Stimulated activated effector memory CD8-positive, alpha-beta T cell treated with anti-CD3 and anti-CD28 coated beads, Interleukin-12 subunit alpha, Interleukin-12 subunit beta, amount 100 ng/mL, for 72 hours (primary cell): ENCODE results near the gene PKN2.

ENCODE experiments used
- ATAC-seq: fragments of 150-1000 bp; cut with Tn5 transposase; 2 replicates; pipeline ENCODE4 v1.10.0; 2021
- DNase-seq, 2 donors: peaks; one replicate each; pipeline ENCODE4 v3.0.0; 2021 to 2022; ENCODE audit warnings: low spot score in 2 of 2
- H3K27ac Mint-ChIP-seq: one replicate; pipeline ENCODE4 v1.8.0; 2022; ENCODE audit warnings: mild to moderate bottlenecking, mixed read lengths
- H3K36me3 Mint-ChIP-seq: one replicate; pipeline ENCODE4 v1.8.0; 2022; ENCODE audit warnings: mild to moderate bottlenecking, mixed read lengths
- H3K4me1 Mint-ChIP-seq: one replicate; pipeline ENCODE4 v1.8.0; 2022; ENCODE audit warnings: mixed read lengths
- H3K4me3 Mint-ChIP-seq: one replicate; pipeline ENCODE4 v1.8.0; 2022; ENCODE audit warnings: mild to moderate bottlenecking, mixed read lengths
- H3K9me3 Mint-ChIP-seq: one replicate; pipeline ENCODE4 v1.8.0; 2022; ENCODE audit warnings: mixed read lengths

The PKN2 gene

GRCh38 chr1:88683541-88684481 is at the start of gene PKN2:
PKN2 (plus strand) TSS chr1:88684273; CDS start chr1:88684581, 308 bp downstream.
- peak; percentile 95 to 97 for DNase-seq

GRCh38 chr1:88634538-88634937 is 49.5 kb upstream of the PKN2 start:
- Mint-ChIP-seq H3K9me3 (peaks cover 17% of the 10 kb centered on the region), H3K4me3 (no peak overlapping the region), H3K4me1 (no peaks in the 10 kb centered on the region), H3K27ac (no peak overlapping the region), H3K36me3 (no peaks in the 10 kb centered on the region)
- ATAC-seq (no peak), DNase-seq (no peak)

More at GRCh38 chr1:88683541-88684481, at the start of gene PKN2:
- Mint-ChIP-seq H3K4me3 (peak within 1 kb of the TSS; percentile 87), H3K27ac (peak within 1 kb of the TSS; percentile 98), H3K36me3 (peaks cover 26% of the 10 kb centered on the region), H3K9me3 (no peaks in the 10 kb centered on the region), H3K4me1 (peaks cover 7% of the 10 kb centered on the region)
- ATAC-seq, result peak; percentile 95

- H3K36me3 Mint-ChIP-seq, result no peaks in the 10 kb centered on the region
- peaks cover 6% of the 10 kb centered on the region for H3K9me3 Mint-ChIP-seq
- H3K27ac Mint-ChIP-seq, result no peak overlapping the region
- no peak for ATAC-seq
- no peak overlapping the region for H3K4me3 Mint-ChIP-seq
- no peak for DNase-seq
- H3K4me1 Mint-ChIP-seq, result no peaks in the 10 kb centered on the region
These were observed 44.0 kb upstream of the PKN2 start for GRCh38 chr1:88640060-88640459.

- ATAC-seq (no peak), DNase-seq (no peak)
- Mint-ChIP-seq H3K4me3 (no peak overlapping the region), H3K9me3 (no peaks in the 10 kb centered on the region), H3K36me3 (no peaks in the 10 kb centered on the region), H3K4me1 (no peaks in the 10 kb centered on the region), H3K27ac (no peak overlapping the region)
These were observed 38.2 kb upstream of the PKN2 start for GRCh38 chr1:88645886-88646285.

GRCh38 chr1:88646476-88647248 is 37.4 kb upstream of the PKN2 start:
- Mint-ChIP-seq H3K9me3 (no peaks in the 10 kb centered on the region), H3K4me1 (no peaks in the 10 kb centered on the region), H3K36me3 (no peaks in the 10 kb centered on the region), H3K4me3 (no peak overlapping the region), H3K27ac (no peak overlapping the region)
- ATAC-seq, result no peak
- DNase-seq, result no peak

GRCh38 chr1:88647249-88647645 is 36.8 kb upstream of the PKN2 start:
- peak; percentile 55 for ATAC-seq

GRCh38 chr1:88647749-88648415 is 36.2 kb upstream of the PKN2 start:
- no peak for ATAC-seq
- H3K4me3 Mint-ChIP-seq, result no peak overlapping the region
- no peaks in the 10 kb centered on the region for H3K36me3 Mint-ChIP-seq
- H3K27ac Mint-ChIP-seq, result no peak overlapping the region
- DNase-seq, result no peak
- no peaks in the 10 kb centered on the region for H3K4me1 Mint-ChIP-seq
- H3K9me3 Mint-ChIP-seq, result no peaks in the 10 kb centered on the region

More at GRCh38 chr1:88647249-88647645, 36.8 kb upstream of the PKN2 start:
- Mint-ChIP-seq H3K9me3 (no peaks in the 10 kb centered on the region), H3K4me3 (no peak overlapping the region), H3K4me1 (no peaks in the 10 kb centered on the region), H3K36me3 (no peaks in the 10 kb centered on the region), H3K27ac (no peak overlapping the region)
- DNase-seq, result no peak

GRCh38 chr1:88648706-88649105 is 35.4 kb upstream of the PKN2 start:
- no peak for ATAC-seq
- H3K9me3 Mint-ChIP-seq, result no peaks in the 10 kb centered on the region
- no peak for DNase-seq
- no peak overlapping the region for H3K4me3 Mint-ChIP-seq
- H3K27ac Mint-ChIP-seq, result no peak overlapping the region
- no peaks in the 10 kb centered on the region for H3K36me3 Mint-ChIP-seq
- H3K4me1 Mint-ChIP-seq, result no peaks in the 10 kb centered on the region

- H3K36me3 Mint-ChIP-seq, result no peaks in the 10 kb centered on the region
- H3K27ac Mint-ChIP-seq, result no peak overlapping the region
- H3K4me1 Mint-ChIP-seq, result no peaks in the 10 kb centered on the region
These were observed 34.1 kb upstream of the PKN2 start for GRCh38 chr1:88649932-88650331.

GRCh38 chr1:88650676-88651418 is 33.2 kb upstream of the PKN2 start:
- ATAC-seq (no peak), DNase-seq (no peak)
- Mint-ChIP-seq H3K9me3 (no peaks in the 10 kb centered on the region), H3K36me3 (no peaks in the 10 kb centered on the region), H3K4me3 (no peak overlapping the region), H3K4me1 (no peaks in the 10 kb centered on the region), H3K27ac (no peak overlapping the region)

More at GRCh38 chr1:88649932-88650331, 34.1 kb upstream of the PKN2 start:
- H3K4me3 Mint-ChIP-seq, result no peak overlapping the region
- H3K9me3 Mint-ChIP-seq, result no peaks in the 10 kb centered on the region
- ATAC-seq (no peak), DNase-seq (no peak)

- DNase-seq (no peak), ATAC-seq (no peak)
- Mint-ChIP-seq H3K4me1 (no peaks in the 10 kb centered on the region), H3K4me3 (no peak overlapping the region), H3K36me3 (no peaks in the 10 kb centered on the region), H3K9me3 (no peaks in the 10 kb centered on the region), H3K27ac (no peak overlapping the region)
These were observed 28.9 kb upstream of the PKN2 start for GRCh38 chr1:88655140-88655539.

- H3K36me3 Mint-ChIP-seq, result no peaks in the 10 kb centered on the region
- H3K9me3 Mint-ChIP-seq, result no peaks in the 10 kb centered on the region
- no peak overlapping the region for H3K4me3 Mint-ChIP-seq
- no peak overlapping the region for H3K27ac Mint-ChIP-seq
- H3K4me1 Mint-ChIP-seq, result no peaks in the 10 kb centered on the region
- no peak for ATAC-seq
- DNase-seq, result no peak
These were observed 28.3 kb upstream of the PKN2 start for GRCh38 chr1:88655685-88656299.

- H3K9me3 Mint-ChIP-seq, result no peaks in the 10 kb centered on the region
- H3K4me1 Mint-ChIP-seq, result no peaks in the 10 kb centered on the region
- no peak for ATAC-seq
- H3K27ac Mint-ChIP-seq, result no peak overlapping the region
- H3K36me3 Mint-ChIP-seq, result no peaks in the 10 kb centered on the region
- DNase-seq, result no peak
- H3K4me3 Mint-ChIP-seq, result no peak overlapping the region
These were observed 25.7 kb upstream of the PKN2 start for GRCh38 chr1:88658419-88658818.

- ATAC-seq, result peak; percentile 56
- H3K27ac Mint-ChIP-seq, result no peak overlapping the region
- no peaks in the 10 kb centered on the region for H3K4me1 Mint-ChIP-seq
- no peak for DNase-seq
- H3K36me3 Mint-ChIP-seq, result no peaks in the 10 kb centered on the region
- no peaks in the 10 kb centered on the region for H3K9me3 Mint-ChIP-seq
- H3K4me3 Mint-ChIP-seq, result no peak overlapping the region
These were observed 24.5 kb upstream of the PKN2 start for GRCh38 chr1:88659552-88659951.
